Measurements from ENCODE around the gene ARHGAP26. TPM values are rescaled to one million over a fixed set of nuclear protein-coding genes. Genes with fewer than 3 reads are reported as not detected.

Gene ARHGAP26
- polyA plus RNA-seq, 3 donors, result 26.5 to 56.8 (median 28.7) TPM

GRCh38 chr5:143183989-143184388 lies 413.8 kb downstream of the ARHGAP26 start:
- Histone ChIP-seq H3K4me3 (replicated peaks in 1 of 3; ENCODE audit: low read depth in 2 of 3, low read length in 3 of 3) (no peak overlapping the region), H3K4me2 (replicated peaks; ENCODE audit: extremely low read depth, low read length, poor library complexity, severe bottlenecking) (no peak overlapping the region), H4K20me1 (ENCODE audit: insufficient read depth, low read length) (peaks cover 90% of the 10 kb centered on the region), H3K27me3 (ENCODE audit: control insufficient read depth in 2 of 2, insufficient read depth in 2 of 2, low read length in 2 of 2) (no peaks in the 10 kb centered on the region), H3K27ac (ENCODE audit: low read depth in 1 of 2, low read length in 2 of 2) (no peak overlapping the region), H3K9me3 (replicated peaks in 1 of 2; ENCODE audit: control insufficient read depth in 1 of 2, insufficient read depth in 1 of 2, low read length in 2 of 2) (no peaks in the 10 kb centered on the region), H2AFZ (ENCODE audit: insufficient read depth, low read depth, low read length, poor library complexity, severe bottlenecking) (no peak overlapping the region), H3K9ac (ENCODE audit: insufficient read depth, low read length, poor library complexity, severe bottlenecking) (no peak overlapping the region), H3K36me3 (replicated peaks in 1 of 2; ENCODE audit: control insufficient read depth in 1 of 2, insufficient read depth in 2 of 2, low read length in 2 of 2) (peaks cover 9 to 62% of the 10 kb centered on the region in 2 donors), H3K4me1 (ENCODE audit: control insufficient read depth in 1 of 2, insufficient read depth in 2 of 2, low read length in 2 of 2) (peaks cover 5% of the 10 kb centered on the region in 2 donors), H3K79me2 (ENCODE audit: insufficient read depth, low read length) (no peaks in the 10 kb centered on the region)
- intact Hi-C loops (cut with micrococcal nuclease), result no loop called here
- DNase-seq, result no peak
- Mint-ChIP-seq H3K4me3 (no peak overlapping the region), H3K36me3 (peaks cover 55 to 56% of the 10 kb centered on the region in 2 donors), H3K27ac (peak overlapping the region in 1 of 7 donors; percentile 17), H3K9me3 (peaks cover 0 to 5% (median 0%) of the 10 kb centered on the region in 7 donors), H3K4me1 (peaks cover 22% of the 10 kb centered on the region), H3K27me3 (ENCODE audit: low read depth in 3 of 3) (no peaks in the 10 kb centered on the region)
- no CpG with 5 or more reads among the region's 1 CpG for whole genome bisulfite sequencing (ENCODE audit: insufficient coverage)
- no peak for TF ChIP-seq CTCF (IDR thresholded peaks at IDR 0.05)

- H3K4me3 Mint-ChIP-seq, result no peak overlapping the region
- Histone ChIP-seq H2AFZ (ENCODE audit: insufficient read depth, low read depth, low read length, poor library complexity, severe bottlenecking) (no peak overlapping the region), H3K4me3 (replicated peaks in 1 of 3; ENCODE audit: low read depth in 2 of 3, low read length in 3 of 3) (no peak overlapping the region), H3K4me1 (ENCODE audit: control insufficient read depth in 1 of 2, insufficient read depth in 2 of 2, low read length in 2 of 2) (peaks cover 5% of the 10 kb centered on the region in 2 donors), H3K27me3 (ENCODE audit: control insufficient read depth in 2 of 2, insufficient read depth in 2 of 2, low read length in 2 of 2) (no peaks in the 10 kb centered on the region), H3K4me2 (replicated peaks; ENCODE audit: extremely low read depth, low read length, poor library complexity, severe bottlenecking) (no peak overlapping the region), H4K20me1 (ENCODE audit: insufficient read depth, low read length) (peaks cover 65% of the 10 kb centered on the region), H3K36me3 (replicated peaks in 1 of 2; ENCODE audit: control insufficient read depth in 1 of 2, insufficient read depth in 2 of 2, low read length in 2 of 2) (peaks cover 2 to 56% of the 10 kb centered on the region in 2 donors), H3K9me3 (replicated peaks in 1 of 2; ENCODE audit: control insufficient read depth in 1 of 2, insufficient read depth in 1 of 2, low read length in 2 of 2) (peaks cover 7 to 9% of the 10 kb centered on the region in 2 donors), H3K9ac (ENCODE audit: insufficient read depth, low read length, poor library complexity, severe bottlenecking) (no peak overlapping the region), H3K79me2 (ENCODE audit: insufficient read depth, low read length) (no peaks in the 10 kb centered on the region), H3K27ac (ENCODE audit: low read depth in 1 of 2, low read length in 2 of 2) (peak overlapping the region in 1 of 2 donors; percentile 64)
- H3K27ac Mint-ChIP-seq, result peak overlapping the region in 1 of 7 donors; percentile 23
- no peaks in the 10 kb centered on the region for H3K27me3 Mint-ChIP-seq (ENCODE audit: low read depth in 3 of 3)
- intact Hi-C loops (cut with micrococcal nuclease), result no loop called here
- H3K9me3 Mint-ChIP-seq, result peaks cover 3 to 12% (median 8%) of the 10 kb centered on the region in 7 donors
- no peak for TF ChIP-seq CTCF (IDR thresholded peaks at IDR 0.05)
- peaks cover 17% of the 10 kb centered on the region for H3K4me1 Mint-ChIP-seq
- DNase-seq, result peak in 1 of 3 donors; percentile 23
- H3K36me3 Mint-ChIP-seq, result peaks cover 42 to 44% of the 10 kb centered on the region in 2 donors
Observed at GRCh38 chr5:143186623-143187022, 416.4 kb downstream of the ARHGAP26 start.
